Trophoblast cell (in vitro differentiated cells and primary cell): ENCODE data around the gene SOX6.

Experiments
- DNase-seq, 2 donors: peaks; one replicate each; pipeline ENCODE4 v3.0.0-alpha.2; 2016
- H2AFZ ChIP-seq: 2 replicates; pipeline ENCODE4 v1.6.1; 2013; ENCODE audit warnings: low read length, moderate library complexity, mild to moderate bottlenecking; ENCODE audit not compliant: insufficient read depth, poor library complexity
- H2AK5ac ChIP-seq: 2 replicates; pipeline ENCODE4 v1.6.1; 2013; ENCODE audit warnings: mild to moderate bottlenecking, low read length
- H2BK120ac ChIP-seq: 2 replicates; pipeline ENCODE4 v1.6.1; 2013; ENCODE audit warnings: low read length, mild to moderate bottlenecking, moderate library complexity; ENCODE audit not compliant: insufficient read depth, poor library complexity
- H2BK12ac ChIP-seq: 2 replicates; pipeline ENCODE4 v1.6.1; 2013; ENCODE audit warnings: mild to moderate bottlenecking, low read length, moderate library complexity
- H2BK5ac ChIP-seq: 2 replicates; pipeline ENCODE4 v1.6.1; 2013; ENCODE audit warnings: low read length, low read depth, moderate library complexity, mild to moderate bottlenecking; ENCODE audit not compliant: poor library complexity
- H3K14ac ChIP-seq: 2 replicates; pipeline ENCODE4 v1.6.1; 2013; ENCODE audit warnings: mild to moderate bottlenecking, low read length
- H3K18ac ChIP-seq: 2 replicates; pipeline ENCODE4 v1.6.1; 2013; ENCODE audit warnings: mild to moderate bottlenecking, low read length
- H3K23ac ChIP-seq: 2 replicates; pipeline ENCODE4 v1.6.1; 2013; ENCODE audit warnings: low read length
- H3K27ac ChIP-seq: 2 replicates; pipeline ENCODE4 v1.5.1; 2013; ENCODE audit warnings: low read depth, mild to moderate bottlenecking, inconsistent platforms, low read length, moderate library complexity
- H3K27me3 ChIP-seq: 2 replicates; pipeline ENCODE4 v1.6.1; 2013; ENCODE audit warnings: inconsistent platforms, mild to moderate bottlenecking, low read length, moderate library complexity; ENCODE audit not compliant: insufficient read depth
- H3K36me3 ChIP-seq, 2 experiments: 1 replicate in 1 of 2; 2 replicates in 1 of 2; pipeline ENCODE4 v1.6.1; 2013; ENCODE audit warnings: low read length in 2 of 2, mild to moderate bottlenecking in 2 of 2, moderate library complexity in 1 of 2; ENCODE audit not compliant: insufficient read depth in 2 of 2, control insufficient read depth in 1 of 2
- H3K4ac ChIP-seq: 2 replicates; pipeline ENCODE4 v1.6.1; 2013; ENCODE audit warnings: low read depth, mild to moderate bottlenecking, low read length, moderate library complexity
- H3K4me1 ChIP-seq, 2 experiments: 1 replicate in 1 of 2; 2 replicates in 1 of 2; pipeline ENCODE4 v1.6.1; 2013; ENCODE audit warnings: low read length in 2 of 2, mild to moderate bottlenecking in 2 of 2, moderate library complexity in 1 of 2; ENCODE audit not compliant: insufficient read depth in 2 of 2, control insufficient read depth in 1 of 2
- H3K4me2 ChIP-seq: 2 replicates; pipeline ENCODE4 v1.6.1; 2013; ENCODE audit warnings: inconsistent platforms, mild to moderate bottlenecking, low read length, moderate library complexity
- H3K4me3 ChIP-seq: 2 replicates; pipeline ENCODE4 v1.5.1; 2013; ENCODE audit warnings: mild to moderate bottlenecking, low read depth, low read length, inconsistent platforms
- H3K79me1 ChIP-seq: one replicate; pipeline ENCODE4 v1.6.1; 2013; ENCODE audit warnings: low read length
- H3K79me2 ChIP-seq: 2 replicates; pipeline ENCODE4 v1.6.1; 2013; ENCODE audit warnings: low read length, mild to moderate bottlenecking; ENCODE audit not compliant: control insufficient read depth, insufficient read depth, poor library complexity
- H3K9ac ChIP-seq: 2 replicates; pipeline ENCODE4 v1.6.1; 2013; ENCODE audit warnings: mild to moderate bottlenecking, low read length
- H3K9me3 ChIP-seq: 2 replicates; pipeline ENCODE4 v1.6.1; 2013; ENCODE audit warnings: low read depth, mild to moderate bottlenecking, control low read depth, inconsistent platforms, low read length; ENCODE audit not compliant: insufficient read depth
- H4K12ac ChIP-seq: 2 replicates; pipeline ENCODE4 v1.6.1; 2013; ENCODE audit warnings: low read depth, mild to moderate bottlenecking, low read length, moderate library complexity
- H4K8ac ChIP-seq: 2 replicates; pipeline ENCODE4 v1.6.1; 2013; ENCODE audit warnings: low read depth, mild to moderate bottlenecking, low read length, moderate library complexity
- H4K91ac ChIP-seq: one replicate; pipeline ENCODE4 v1.6.1; 2013; ENCODE audit warnings: low read depth, mild to moderate bottlenecking, low read length, moderate library complexity
- WGBS: extraction: QIAGEN DNeasy Blood & Tissue Kit; methylation state at CpG from one replicate; pipeline ENCODE4 v1.1.7; 2013; ENCODE audit warnings: missing lambda C conversion rate; ENCODE audit not compliant: insufficient read length, insufficient coverage; ENCODE audit errors: extremely low coverage; 5-methylcytosine and 5-hydroxymethylcytosine counted together

The SOX6 gene

DNA sequence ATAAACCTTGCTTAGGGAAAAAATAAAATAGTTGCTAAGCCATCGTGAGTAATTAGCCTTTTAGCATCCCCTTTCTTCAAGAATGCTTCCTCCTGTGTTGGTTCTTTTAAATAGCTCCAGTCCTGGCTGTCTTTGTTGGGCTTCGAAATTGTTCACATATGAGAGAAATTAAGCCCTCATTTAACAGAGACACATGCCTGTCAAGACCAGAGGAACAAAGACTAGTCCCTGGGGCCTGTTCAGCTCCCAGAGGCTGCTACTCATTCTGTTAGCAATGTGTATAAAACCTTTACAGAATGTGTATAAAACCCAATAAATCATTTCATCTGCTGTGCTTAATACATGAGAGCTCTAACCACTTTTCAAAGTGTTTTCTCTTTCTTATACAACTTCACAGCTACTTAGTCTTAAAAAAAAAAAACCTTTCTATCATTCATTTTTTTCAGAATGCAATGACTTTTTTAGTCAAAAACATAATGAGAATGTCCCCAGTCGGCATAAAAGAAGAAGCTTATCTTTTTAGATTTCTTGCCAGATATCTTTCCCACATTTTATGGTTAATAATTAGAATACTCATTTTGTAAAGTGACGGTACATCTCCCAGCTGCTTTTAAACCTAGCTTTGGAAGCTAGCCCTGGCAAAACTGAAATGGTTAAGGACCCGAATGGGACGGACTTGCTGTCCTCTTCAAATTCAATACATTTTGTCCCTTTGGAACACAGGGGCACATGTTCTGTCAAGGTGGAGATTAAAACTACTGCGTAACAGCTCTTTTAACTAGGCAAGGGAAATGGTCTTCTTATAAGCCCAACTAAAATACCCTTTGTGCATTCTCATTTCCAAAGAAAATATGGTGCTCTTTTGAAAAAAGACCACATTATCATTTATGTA, 186.1 kb downstream of the SOX6 start:
- H3K9me3 ChIP-seq, result no peaks in the 10 kb centered on the region
- no peak overlapping the region for H3K18ac ChIP-seq
- H3K4ac ChIP-seq, result no peak overlapping the region
- H3K27ac ChIP-seq, result no peak overlapping the region
- H4K12ac ChIP-seq, result no peak overlapping the region
- H3K14ac ChIP-seq, result no peak overlapping the region
- no peak overlapping the region for H3K4me3 ChIP-seq
- H2BK12ac ChIP-seq, result peak overlapping the region; percentile 14
- WGBS, result no CpG with 5 or more reads among the region's 7 CpGs
- H3K4me2 ChIP-seq, result no peak overlapping the region
- no peaks in the 10 kb centered on the region for H3K79me2 ChIP-seq
- H2BK120ac ChIP-seq, result no peak overlapping the region
- no peak overlapping the region for H3K9ac ChIP-seq
- no peaks in the 10 kb centered on the region for H3K27me3 ChIP-seq
- no peaks in the 10 kb centered on the region for H3K36me3 ChIP-seq
- H2AFZ ChIP-seq, result no peak overlapping the region
- H3K23ac ChIP-seq, result no peak overlapping the region
- no peaks in the 10 kb centered on the region for H3K79me1 ChIP-seq
- H3K4me1 ChIP-seq, result peaks cover 0 to 2% of the 10 kb centered on the region in 2 experiments
- no peak overlapping the region for H4K91ac ChIP-seq
- no peak overlapping the region for H2BK5ac ChIP-seq
- no peak for DNase-seq
- H4K8ac ChIP-seq, result no peak overlapping the region
- no peak overlapping the region for H2AK5ac ChIP-seq

DNA sequence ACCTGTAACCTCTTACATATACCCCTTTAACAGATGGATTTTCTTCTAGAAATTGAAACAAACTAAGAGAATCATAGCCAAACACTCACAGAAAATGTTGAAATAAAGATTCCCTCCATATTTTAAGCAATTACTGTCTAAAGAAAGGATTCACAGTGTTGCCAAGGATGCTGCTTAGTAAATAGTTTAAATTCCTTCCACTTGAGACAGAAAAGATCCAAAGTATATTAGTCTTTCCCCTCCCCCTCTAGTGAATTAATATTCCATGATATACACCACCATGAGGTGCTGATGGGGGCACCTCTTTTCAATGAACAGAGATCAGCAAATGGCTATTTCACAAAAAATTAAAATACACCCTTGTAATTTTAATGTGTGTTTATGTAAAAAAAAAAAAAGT, 186.8 kb downstream of the SOX6 start:
- Histone ChIP-seq H2AK5ac (no peak overlapping the region), H3K23ac (no peak overlapping the region), H3K18ac (no peak overlapping the region), H3K14ac (no peak overlapping the region), H3K9ac (no peak overlapping the region), H4K8ac (no peak overlapping the region), H3K36me3 (no peaks in the 10 kb centered on the region), H3K4ac (no peak overlapping the region), H3K4me3 (no peak overlapping the region), H3K79me2 (no peaks in the 10 kb centered on the region), H3K27ac (no peak overlapping the region), H2BK120ac (no peak overlapping the region), H4K12ac (no peak overlapping the region), H4K91ac (no peak overlapping the region), H2BK12ac (no peak overlapping the region), H3K27me3 (no peaks in the 10 kb centered on the region), H3K4me2 (no peak overlapping the region), H3K4me1 (peaks cover 0 to 2% of the 10 kb centered on the region in 2 experiments), H2BK5ac (no peak overlapping the region), H3K9me3 (no peaks in the 10 kb centered on the region), H2AFZ (no peak overlapping the region), H3K79me1 (no peaks in the 10 kb centered on the region)
- peak in 1 of 2 donors; percentile 13 for DNase-seq

DNA sequence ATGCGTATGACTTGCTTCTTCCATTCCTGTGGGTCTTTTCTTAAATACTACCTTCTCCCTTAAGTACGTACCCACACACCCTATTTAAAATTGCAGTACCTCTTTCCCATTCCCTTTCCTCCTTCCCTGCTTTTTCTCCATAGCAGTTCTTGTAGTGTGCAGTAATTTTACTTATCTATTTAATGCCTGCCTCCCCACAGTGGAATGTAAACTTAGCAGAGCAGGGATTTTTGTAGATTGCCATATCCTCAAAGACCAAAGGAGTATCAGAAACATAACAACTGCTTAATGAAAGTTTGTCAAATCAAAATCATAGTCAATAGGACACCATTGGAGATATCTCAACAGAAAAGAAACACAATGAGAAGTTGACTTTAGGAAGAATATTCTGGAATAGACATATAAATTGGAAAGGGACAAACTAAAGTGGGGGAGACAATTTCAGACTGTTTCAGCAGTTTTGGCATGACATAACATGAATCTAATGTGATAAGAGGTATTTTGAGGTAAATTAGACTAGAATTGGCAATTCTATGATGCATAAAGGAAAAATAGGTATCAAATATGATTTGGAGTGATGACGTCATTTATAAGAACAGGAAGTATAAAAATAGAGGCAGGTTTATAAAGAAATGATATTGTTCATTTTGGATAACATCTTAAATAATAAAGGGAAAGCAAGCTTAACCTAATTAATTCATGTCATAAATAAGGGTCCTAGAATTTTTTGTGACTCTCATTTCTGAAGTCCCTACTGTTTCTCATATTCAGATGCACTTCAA, 188.4 kb downstream of the SOX6 start:
- no peak for DNase-seq
- Histone ChIP-seq H3K36me3 (no peaks in the 10 kb centered on the region), H4K91ac (no peak overlapping the region), H3K4me2 (no peak overlapping the region), H4K8ac (no peak overlapping the region), H3K4ac (no peak overlapping the region), H2BK12ac (no peak overlapping the region), H3K27me3 (no peaks in the 10 kb centered on the region), H3K27ac (no peak overlapping the region), H2BK5ac (no peak overlapping the region), H3K79me2 (no peaks in the 10 kb centered on the region), H3K79me1 (no peaks in the 10 kb centered on the region), H2AK5ac (no peak overlapping the region), H3K9me3 (no peaks in the 10 kb centered on the region), H2BK120ac (no peak overlapping the region), H3K9ac (no peak overlapping the region), H3K4me3 (no peak overlapping the region), H4K12ac (no peak overlapping the region), H3K18ac (no peak overlapping the region), H2AFZ (no peak overlapping the region), H3K14ac (no peak overlapping the region), H3K23ac (no peak overlapping the region), H3K4me1 (peaks cover 0 to 2% of the 10 kb centered on the region in 2 experiments)
- WGBS, result no CpG with 5 or more reads among the region's 3 CpGs

DNA sequence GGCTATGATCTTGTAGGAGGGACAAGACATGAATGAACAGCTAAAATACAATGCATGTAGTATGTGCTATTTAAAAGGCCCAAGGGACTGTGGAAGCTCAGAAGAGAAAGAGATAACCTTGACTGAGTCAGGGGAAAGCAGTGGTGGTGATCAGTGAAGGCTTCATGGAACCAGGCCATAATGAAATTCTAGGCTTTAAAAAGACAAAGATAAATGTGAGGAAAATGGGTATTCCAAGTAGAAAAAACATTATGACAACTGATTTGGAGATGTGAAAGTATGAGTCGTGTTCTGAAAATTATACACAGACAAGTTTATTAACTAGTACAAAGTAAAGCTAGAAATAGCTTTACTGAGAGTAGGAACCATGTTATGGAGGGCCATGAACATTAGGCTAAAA, 189.8 kb downstream of the SOX6 start:
- no peak overlapping the region for H2AFZ ChIP-seq
- H4K91ac ChIP-seq, result no peak overlapping the region
- no peak overlapping the region for H2AK5ac ChIP-seq
- no peaks in the 10 kb centered on the region for H3K9me3 ChIP-seq
- H3K27ac ChIP-seq, result no peak overlapping the region
- no peaks in the 10 kb centered on the region for H3K79me2 ChIP-seq
- H3K4ac ChIP-seq, result no peak overlapping the region
- no peak overlapping the region for H4K8ac ChIP-seq
- H3K4me2 ChIP-seq, result no peak overlapping the region
- no peak overlapping the region for H2BK120ac ChIP-seq
- WGBS, result no CpG with 5 or more reads among the region's 1 CpG
- no peaks in the 10 kb centered on the region for H3K27me3 ChIP-seq
- no peaks in the 10 kb centered on the region for H3K79me1 ChIP-seq
- H3K14ac ChIP-seq, result no peak overlapping the region
- H3K18ac ChIP-seq, result no peak overlapping the region
- no peaks in the 10 kb centered on the region for H3K36me3 ChIP-seq
- no peak overlapping the region for H4K12ac ChIP-seq
- H3K9ac ChIP-seq, result no peak overlapping the region
- H3K23ac ChIP-seq, result no peak overlapping the region
- peaks cover 0 to 2% of the 10 kb centered on the region in 2 experiments for H3K4me1 ChIP-seq
- H3K4me3 ChIP-seq, result no peak overlapping the region
- no peak overlapping the region for H2BK12ac ChIP-seq
- no peak for DNase-seq
- H2BK5ac ChIP-seq, result no peak overlapping the region
